Loucy (cell line): ENCODE results near the gene NADK2.

ENCODE experiments used
- H2AFZ ChIP-seq: fragments of 200-600 bp; sonication (generic); 2 replicates; pipeline ENCODE4 v1.6.0; 2016; ENCODE audit warnings: antibody characterized with exemption, mild to moderate bottlenecking, low read length, moderate library complexity
- H3F3A ChIP-seq: fragments of 200-600 bp; 2 replicates; pipeline ENCODE4 v1.6.0; 2016; ENCODE audit warnings: antibody characterized with exemption, low read depth, mild to moderate bottlenecking
- H3K27me3 ChIP-seq: fragments of 200-600 bp; sonication (generic); 2 replicates; pipeline ENCODE4 v1.6.1; 2014; ENCODE audit warnings: low read length, mild to moderate bottlenecking; ENCODE audit not compliant: insufficient read depth, poor library complexity, severe bottlenecking
- H3K36me3 ChIP-seq: fragments of 200-600 bp; sonication (generic); 2 replicates; pipeline ENCODE4 v1.6.1; 2016; ENCODE audit warnings: low read length; ENCODE audit not compliant: insufficient read depth
- H3K4me1 ChIP-seq: fragments of 200-600 bp; sonication (generic); 2 replicates; pipeline ENCODE4 v1.5.1; 2014; ENCODE audit warnings: low read length, mild to moderate bottlenecking; ENCODE audit not compliant: insufficient read depth, poor library complexity, severe bottlenecking
- H3K4me2 ChIP-seq: fragments of 200-600 bp; sonication (generic); 2 replicates; pipeline ENCODE4 v1.6.0; 2014; ENCODE audit warnings: antibody characterized with exemption, low read length, low read depth, mild to moderate bottlenecking; ENCODE audit not compliant: poor library complexity, severe bottlenecking
- H3K4me3 ChIP-seq: fragments of 200-600 bp; sonication (generic); 2 replicates; pipeline ENCODE4 v1.5.1; 2014; ENCODE audit warnings: low read length, mild to moderate bottlenecking, mixed read lengths; ENCODE audit not compliant: poor library complexity, severe bottlenecking
- H3K79me2 ChIP-seq: fragments of 200-600 bp; sonication (generic); 2 replicates; pipeline ENCODE4 v1.6.1; 2014; ENCODE audit warnings: low read length; ENCODE audit not compliant: insufficient read depth
- H3K9ac ChIP-seq: fragments of 200-600 bp; sonication (generic); 2 replicates; pipeline ENCODE4 v1.6.0; 2014; ENCODE audit warnings: mild to moderate bottlenecking, low read depth, low read length, moderate library complexity; ENCODE audit not compliant: poor library complexity, severe bottlenecking
- H3K9me2 ChIP-seq: fragments of 200-600 bp; sonication (generic); replicated peaks from 2 replicates; pipeline ENCODE4 v1.6.1; 2016; ENCODE audit warnings: low read depth, low read length, mixed read lengths
- H3K9me3 ChIP-seq: fragments of 200-600 bp; sonication (generic); 2 replicates; pipeline ENCODE4 v1.6.1; 2014; ENCODE audit warnings: mild to moderate bottlenecking, antibody characterized with exemption, low read length, low read depth; ENCODE audit not compliant: insufficient read depth
- H4K20me1 ChIP-seq: fragments of 200-600 bp; sonication (generic); 2 replicates; pipeline ENCODE4 v1.6.0; 2014; ENCODE audit warnings: antibody characterized with exemption, low read length, mild to moderate bottlenecking; ENCODE audit not compliant: insufficient read depth, poor library complexity, severe bottlenecking
- CTCF ChIP-seq: fragments of 200-600 bp; sonication (generic); conservative IDR thresholded peaks from 2 replicates; pipeline ENCODE4 v1.5.1; 2014; ENCODE audit warnings: mild to moderate bottlenecking, antibody characterized with exemption, low read length
- EZH2phosphoT487 ChIP-seq: fragments of 200-600 bp; IDR thresholded peaks from 2 replicates; pipeline ENCODE4 v1.6.1; 2018; ENCODE audit warnings: antibody characterized with exemption, mild to moderate bottlenecking, moderate library complexity, borderline replicate concordance

NADK2 gene

GRCh38 chr5:36173426-36173825 is 68.3 kb downstream of the NADK2 start:
- peaks cover 5% of the 10 kb centered on the region; the same call in 1 of the 2 replicates for H3K79me2 ChIP-seq
- H3K9me2 ChIP-seq, result no peaks in the 10 kb centered on the region
- H3K36me3 ChIP-seq, result peaks cover 92% of the 10 kb centered on the region
- peaks cover 8% of the 10 kb centered on the region for H3K4me1 ChIP-seq
- no peak overlapping the region for H3K4me3 ChIP-seq
- no peak overlapping the region for H2AFZ ChIP-seq
- H3K4me2 ChIP-seq, result no peak overlapping the region
- no peaks in the 10 kb centered on the region for H3K27me3 ChIP-seq
- TF ChIP-seq CTCF, result no peak
- TF ChIP-seq EZH2phosphoT487, result no peak
- H4K20me1 ChIP-seq, result no peaks in the 10 kb centered on the region
- no peaks in the 10 kb centered on the region for H3K9me3 ChIP-seq
- H3F3A ChIP-seq, result no peaks in the 10 kb centered on the region
- H3K9ac ChIP-seq, result no peak overlapping the region

- Histone ChIP-seq H3K9me3 (no peaks in the 10 kb centered on the region), H3K4me3 (no peak overlapping the region), H3K4me2 (no peak overlapping the region), H4K20me1 (no peaks in the 10 kb centered on the region), H3F3A (no peaks in the 10 kb centered on the region), H3K9me2 (no peaks in the 10 kb centered on the region), H3K4me1 (peaks cover 8% of the 10 kb centered on the region), H2AFZ (no peak overlapping the region), H3K27me3 (no peaks in the 10 kb centered on the region), H3K36me3 (peaks cover 92% of the 10 kb centered on the region), H3K79me2 (peaks cover 7% of the 10 kb centered on the region; the same call in 1 of the 2 replicates), H3K9ac (no peak overlapping the region)
- TF ChIP-seq CTCF, result no peak
- no peak for TF ChIP-seq EZH2phosphoT487
Measured at GRCh38 chr5:36172599-36172998, 69.1 kb downstream of the NADK2 start.

GRCh38 chr5:36170832-36171424 is 70.8 kb downstream of the NADK2 start:
- H3K9ac ChIP-seq, result no peak overlapping the region
- no peak overlapping the region for H3K4me2 ChIP-seq
- H3K4me1 ChIP-seq, result peaks cover 8% of the 10 kb centered on the region
- no peaks in the 10 kb centered on the region for H4K20me1 ChIP-seq
- no peaks in the 10 kb centered on the region for H3F3A ChIP-seq
- H3K79me2 ChIP-seq, result peaks cover 12% of the 10 kb centered on the region
- peaks cover 94% of the 10 kb centered on the region for H3K36me3 ChIP-seq
- no peaks in the 10 kb centered on the region for H3K9me2 ChIP-seq
- H2AFZ ChIP-seq, result no peak overlapping the region
- H3K4me3 ChIP-seq, result no peak overlapping the region
- no peaks in the 10 kb centered on the region for H3K9me3 ChIP-seq
- H3K27me3 ChIP-seq, result no peaks in the 10 kb centered on the region
- TF ChIP-seq EZH2phosphoT487, result no peak
- no peak for TF ChIP-seq CTCF
